Islet of Langerhans (tissue), 1 donor: ENCODE data around the gene MAP4K4.
A peak's percentile ranks its signal among the peaks of the same experiment; 100 is the strongest.
"Not testable (repeated sequence)": the region's sequence is repeated elsewhere in the genome, so short reads cannot be mapped to it uniquely, and the experiment has no call there.

Source experiments
- FAIRE-seq: peaks from one replicate; lab custom pipeline; 2011; peaks lifted over from hg19 to GRCh38; lab: Jason Lieb, UNC

MAP4K4 gene

DNA sequence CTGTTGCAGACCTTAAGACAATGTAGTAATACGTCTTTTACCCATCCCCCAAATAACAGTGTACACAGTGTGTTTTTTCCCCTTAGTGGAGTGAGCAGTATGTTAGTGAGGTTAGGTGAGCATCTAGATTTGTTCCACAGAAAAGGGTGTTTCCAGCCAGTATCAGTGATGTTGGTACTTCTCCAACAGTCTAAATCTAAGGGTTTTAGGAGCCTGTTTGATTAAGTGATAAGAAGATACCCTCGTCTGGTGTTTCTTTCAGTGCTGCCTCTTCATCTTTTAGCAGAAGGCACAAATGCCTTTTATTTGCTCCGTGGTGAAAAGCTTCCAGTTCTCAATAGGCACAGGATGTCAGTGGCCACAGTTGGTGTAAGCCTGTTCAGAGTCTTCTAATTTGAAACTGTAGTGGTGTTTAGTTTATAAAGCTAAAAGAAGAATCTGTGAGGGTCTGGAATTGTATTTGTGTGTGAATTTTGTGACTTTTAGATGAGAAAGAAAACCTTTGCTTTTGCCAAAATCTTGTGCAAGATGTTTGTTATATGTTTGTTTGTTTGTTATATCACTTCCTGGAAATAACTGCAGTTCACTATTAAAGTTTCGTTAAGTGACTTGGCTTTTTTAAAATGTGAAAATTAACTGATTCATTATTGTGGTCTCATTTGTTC is 71.2 kb downstream of the MAP4K4 start:
- FAIRE-seq = no peak

DNA sequence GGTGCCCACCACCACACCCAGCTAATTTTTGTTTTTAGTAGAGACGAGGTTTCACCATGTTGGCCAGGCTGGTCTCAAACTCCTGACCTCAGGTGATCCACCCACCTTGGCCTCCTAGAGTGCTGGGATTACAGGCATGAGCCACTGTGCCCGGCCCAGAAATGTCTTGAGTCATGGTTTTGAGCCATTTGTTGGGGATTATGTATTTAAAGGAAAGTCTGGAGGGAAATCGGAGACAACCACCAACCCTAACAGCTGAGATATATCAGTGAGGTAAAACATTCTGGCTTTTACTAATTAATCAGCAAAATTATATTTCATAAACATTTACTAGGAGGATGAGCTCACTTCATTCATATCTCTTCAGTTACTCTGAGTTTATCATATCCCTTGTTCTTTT is 72.2 kb downstream of the MAP4K4 start:
- not testable (repeated sequence) for FAIRE-seq

DNA sequence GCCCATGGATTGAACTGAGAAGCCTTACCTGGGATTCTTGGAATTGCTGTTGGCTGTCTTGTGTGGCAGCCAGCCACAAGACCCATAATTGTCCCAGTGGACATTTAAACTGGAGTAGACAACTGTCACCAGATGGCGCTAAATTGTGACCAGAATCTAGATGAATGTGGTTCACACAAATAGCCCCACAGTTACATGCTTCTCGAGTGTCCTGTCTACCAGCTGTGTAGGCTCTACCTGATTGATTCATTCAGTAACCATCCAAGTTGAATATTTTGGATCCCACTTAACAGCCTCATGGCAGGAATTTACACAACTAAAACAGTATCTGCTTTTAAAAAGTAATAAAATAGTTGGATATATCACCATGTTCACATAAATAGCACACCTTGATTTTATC is 73.2 kb downstream of the MAP4K4 start:
- no peak for FAIRE-seq

DNA sequence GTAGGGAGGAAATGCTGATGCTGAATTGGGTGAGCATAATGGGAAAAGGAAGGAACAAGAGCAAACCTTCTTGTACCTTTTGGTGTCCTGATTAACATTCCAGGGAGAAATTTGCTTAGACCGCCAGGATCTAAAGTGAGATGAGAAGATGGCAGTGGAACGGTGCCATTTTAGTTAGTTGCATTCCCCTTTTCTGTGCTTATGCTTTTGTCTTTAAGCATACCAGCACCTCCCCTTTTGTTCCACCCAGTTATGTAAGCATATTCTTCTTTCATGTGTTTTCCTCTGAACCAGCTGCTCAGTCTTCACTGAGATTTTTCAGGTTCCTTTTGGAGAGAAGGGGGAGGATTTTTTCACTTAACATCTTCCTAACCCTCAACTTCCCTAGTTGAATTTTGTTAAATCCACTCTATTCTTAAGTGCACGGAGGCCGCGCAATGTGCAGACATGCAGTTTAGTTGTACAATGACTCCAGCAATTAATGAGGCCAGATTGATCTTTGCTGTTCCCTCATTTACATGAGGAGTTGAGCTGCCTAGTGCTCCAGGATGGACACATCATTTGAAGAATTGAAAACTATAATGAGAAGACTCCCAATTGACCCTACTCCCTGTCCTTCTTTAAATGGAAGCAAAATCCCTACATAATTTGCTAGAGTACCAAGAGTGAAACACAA is 73.9 kb downstream of the MAP4K4 start:
- FAIRE-seq = no peak

DNA sequence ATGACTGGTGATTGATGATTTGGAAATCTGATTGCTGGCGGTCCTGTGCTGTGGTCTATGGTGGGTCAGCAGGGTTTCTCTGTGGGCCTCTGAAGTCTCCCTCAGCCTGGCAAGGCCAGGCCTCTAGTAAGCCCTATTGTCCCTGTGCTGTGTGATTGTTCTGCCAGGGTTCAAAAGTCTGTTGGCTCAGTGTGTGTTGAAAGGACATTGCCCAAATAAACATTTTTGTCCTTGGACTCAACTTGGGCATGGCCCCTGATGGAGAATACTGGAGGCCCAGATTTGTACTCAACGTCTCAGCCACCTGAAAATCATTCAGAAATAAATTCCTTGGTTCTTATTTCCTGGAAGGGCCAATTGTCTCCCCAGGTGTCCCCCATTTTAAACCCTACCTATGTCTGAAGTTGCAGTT is 74.4 kb downstream of the MAP4K4 start:
- no peak for FAIRE-seq

DNA sequence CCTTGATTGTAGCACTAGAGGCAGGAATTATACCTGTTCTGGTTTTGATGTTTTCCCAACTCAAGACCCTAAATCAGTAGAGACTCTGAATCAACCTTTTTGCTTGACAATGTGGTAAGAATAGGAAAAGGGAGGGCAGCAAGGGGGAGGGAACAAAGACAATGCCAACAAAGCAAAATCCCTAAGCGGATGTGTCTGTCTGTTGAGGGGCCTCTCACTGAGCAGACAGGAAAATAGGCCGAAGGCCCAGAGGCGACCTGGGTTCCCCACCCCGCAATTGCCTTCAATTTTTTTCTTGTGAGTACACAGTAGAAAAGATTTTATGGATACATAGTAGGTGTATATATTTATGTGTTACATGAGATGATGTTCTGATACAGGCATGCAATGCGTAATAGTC is 75.6 kb downstream of the MAP4K4 start:
- FAIRE-seq = no peak

DNA sequence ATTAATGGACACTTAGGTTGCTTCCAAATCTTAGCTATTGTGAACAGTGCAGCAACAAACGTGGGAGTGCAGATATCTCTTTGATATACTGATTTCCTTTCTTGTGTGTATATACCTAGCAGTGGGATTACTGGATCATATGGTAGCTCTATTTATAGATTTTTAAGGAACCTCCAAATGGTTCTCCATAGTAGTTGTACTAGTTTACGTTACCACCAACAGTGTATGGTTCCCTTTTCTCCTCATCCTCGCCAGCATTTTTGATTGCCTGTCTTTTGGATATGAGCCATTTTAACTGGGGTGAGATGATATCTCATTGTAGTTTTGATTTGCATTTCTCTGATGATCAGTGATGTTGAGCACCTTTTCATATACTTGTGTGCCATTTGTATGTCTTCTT is 76.5 kb downstream of the MAP4K4 start:
- not testable (repeated sequence) for FAIRE-seq

DNA sequence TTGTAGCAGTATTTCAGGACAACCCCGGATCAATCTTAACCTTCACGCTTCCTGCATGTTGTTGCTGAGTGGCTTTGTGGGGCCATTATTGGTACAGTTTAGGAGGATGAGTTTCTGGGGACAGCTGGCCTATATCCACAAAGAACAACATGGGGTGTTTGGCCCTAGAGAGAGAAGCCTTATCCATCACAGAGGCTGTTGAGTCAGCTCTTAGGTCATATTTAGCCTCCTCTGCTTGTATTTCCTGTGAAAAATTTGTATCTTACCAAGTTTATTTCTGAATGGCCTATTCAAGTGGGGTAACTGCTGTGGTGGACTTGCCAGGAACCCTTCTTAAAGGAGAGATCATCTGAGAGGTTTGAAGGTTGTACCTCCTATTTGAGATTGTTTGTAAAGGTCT is 77.6 kb downstream of the MAP4K4 start:
- peak; percentile 30 for FAIRE-seq

DNA sequence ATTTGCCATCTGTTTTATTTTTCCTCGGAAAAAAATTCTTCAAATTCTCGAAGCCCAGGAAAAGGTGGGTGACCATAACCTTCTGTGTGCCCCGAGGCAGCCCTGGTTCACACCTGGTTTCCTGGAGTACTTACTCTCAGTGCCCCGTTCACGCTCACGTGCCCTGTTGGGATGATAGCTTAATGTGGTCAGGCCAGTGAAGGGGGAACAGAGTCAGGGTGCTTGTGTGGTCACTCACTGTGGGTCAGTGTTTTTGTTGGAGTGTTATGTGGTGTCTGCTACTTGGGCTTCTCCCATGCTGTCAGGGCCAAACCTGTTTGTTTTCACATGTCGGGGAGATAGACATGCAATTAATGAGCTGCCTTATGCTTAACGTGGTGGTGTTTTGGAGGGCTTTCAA is 78.1 kb downstream of the MAP4K4 start:
- no peak for FAIRE-seq

DNA sequence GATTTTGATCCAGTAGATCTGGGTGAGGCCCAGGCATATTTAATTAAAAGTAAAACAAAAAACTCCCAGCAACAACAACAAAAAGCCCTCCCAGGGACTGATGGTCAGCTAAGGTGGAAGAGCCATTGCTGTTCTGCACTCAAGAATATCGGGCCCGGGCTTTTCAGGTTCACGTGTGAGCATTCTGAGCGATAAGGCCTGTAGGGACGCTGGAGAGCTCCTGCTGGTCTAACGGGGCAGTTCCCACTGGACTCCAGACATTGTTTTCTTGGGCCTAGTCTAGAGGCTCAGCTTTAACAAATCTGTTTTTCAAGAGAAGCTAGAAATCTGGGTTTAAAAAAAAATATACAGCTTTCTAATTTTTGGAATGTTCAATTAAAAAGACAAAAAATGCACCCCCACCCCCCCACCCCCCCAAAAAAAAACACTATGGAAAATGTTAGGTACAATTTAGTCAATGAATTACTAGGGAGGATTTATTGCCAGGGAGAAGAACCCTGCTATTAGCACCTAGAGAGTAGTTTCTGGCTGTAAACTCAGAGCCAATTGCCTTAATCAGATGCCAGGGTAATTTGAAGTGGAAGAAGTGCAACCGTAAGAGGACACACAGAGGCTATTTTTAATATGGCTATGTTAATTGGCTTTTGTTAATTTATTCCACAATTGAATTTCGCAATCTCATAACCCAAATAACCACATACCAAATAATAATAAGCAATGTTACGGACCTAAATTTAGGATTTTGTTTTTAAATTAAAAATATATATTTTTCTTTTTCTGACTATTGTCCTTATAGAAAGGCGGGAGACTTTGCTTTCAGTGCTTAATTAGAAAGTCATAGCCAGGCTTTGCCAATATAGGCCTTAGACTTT is 78.9 kb downstream of the MAP4K4 start:
- peak; percentile 64 for FAIRE-seq

DNA sequence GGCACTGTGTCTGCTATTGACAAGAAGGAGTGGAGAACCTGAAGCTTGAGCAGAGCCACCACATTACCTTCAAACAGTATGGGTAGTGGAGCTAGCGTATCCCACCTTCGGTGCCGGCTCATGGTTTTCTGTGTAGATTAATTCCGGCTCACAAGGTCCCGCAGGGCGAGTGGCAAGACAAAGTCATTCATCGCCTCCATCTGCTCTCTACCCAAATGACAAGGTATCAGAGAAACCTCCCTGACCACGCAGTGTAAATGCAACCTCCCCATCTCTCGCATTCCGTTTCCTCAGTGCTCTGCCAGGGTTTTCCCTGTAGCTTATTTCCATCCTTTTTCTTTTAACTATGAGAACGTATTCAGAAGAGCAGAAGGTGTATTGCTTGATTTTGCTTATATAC is 79.8 kb downstream of the MAP4K4 start:
- no peak for FAIRE-seq

DNA sequence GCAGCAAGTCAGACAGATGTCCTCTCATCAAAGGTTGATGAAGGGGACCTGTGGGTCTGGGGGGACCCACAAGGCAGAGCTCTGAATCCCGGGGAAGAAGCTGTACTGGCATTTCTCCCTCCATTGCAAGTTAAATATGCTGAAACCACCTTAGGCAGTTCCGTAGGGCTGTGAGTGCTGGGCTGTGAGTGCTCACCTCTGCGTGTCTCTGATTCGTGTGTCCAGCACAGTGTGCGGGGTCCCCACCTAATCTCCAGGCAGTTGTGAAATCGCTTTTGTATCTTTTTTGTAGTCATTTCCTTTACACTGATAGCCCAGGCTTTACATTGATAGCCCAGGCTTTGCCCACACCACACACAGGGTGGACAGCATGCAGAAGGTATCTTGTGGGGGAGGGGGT is 80.6 kb downstream of the MAP4K4 start:
- no peak for FAIRE-seq

DNA sequence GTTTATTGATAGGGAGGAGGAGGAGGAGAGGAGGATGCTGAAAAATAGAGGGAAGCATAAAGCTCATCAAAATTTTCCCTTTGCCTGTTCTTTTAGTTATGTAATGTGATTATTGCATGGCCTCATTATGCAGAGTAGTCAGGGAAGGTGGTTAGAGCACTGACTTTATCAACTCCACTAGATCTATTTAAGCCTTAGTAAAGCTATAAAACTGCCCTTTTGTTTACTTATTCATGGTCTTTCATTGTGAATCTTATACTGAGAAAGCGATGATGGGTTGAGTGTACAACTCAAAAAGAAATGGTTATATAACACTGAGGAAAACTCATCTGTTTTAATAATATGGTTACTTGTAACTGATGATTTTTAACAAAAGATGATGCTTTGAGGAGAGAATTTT is 81.7 kb downstream of the MAP4K4 start:
- FAIRE-seq = no peak

DNA sequence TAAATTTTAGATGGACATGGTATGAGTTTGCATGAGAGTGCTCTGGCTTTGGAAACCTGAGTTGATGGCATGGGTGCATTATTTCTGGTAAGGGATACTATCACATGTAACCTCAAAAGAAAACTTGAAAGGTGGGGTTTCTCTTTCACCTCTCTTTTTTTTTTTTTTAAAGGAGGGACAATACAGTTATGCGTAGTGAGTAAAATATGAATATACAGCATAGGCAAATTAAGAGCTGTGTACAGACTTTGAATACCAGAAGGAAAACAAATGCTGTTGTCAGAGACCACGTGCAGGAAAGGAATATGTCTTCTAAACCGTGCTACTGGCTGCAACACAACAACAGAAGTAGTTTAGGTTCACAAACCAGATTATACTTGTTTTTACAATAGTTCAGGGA is 82.1 kb downstream of the MAP4K4 start:
- FAIRE-seq = no peak

DNA sequence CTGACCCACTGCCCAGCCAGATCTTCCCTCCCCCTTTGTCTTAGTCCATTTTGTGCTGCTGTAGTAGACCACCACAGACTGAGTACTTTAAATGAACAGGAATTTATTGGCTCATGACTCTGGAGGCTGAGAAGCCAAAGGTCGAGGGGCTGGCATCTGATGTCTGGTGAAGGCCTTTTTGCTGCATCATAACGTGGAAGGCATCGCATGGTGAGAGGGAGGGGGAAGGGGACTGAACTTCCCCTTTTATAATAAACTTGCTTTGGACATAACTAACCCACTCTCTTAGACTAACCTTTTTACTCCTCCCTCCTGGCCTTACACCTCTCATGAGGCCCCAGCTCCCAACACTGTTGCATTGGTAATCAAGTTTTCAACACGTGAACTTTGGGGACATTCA is 83.8 kb downstream of the MAP4K4 start:
- FAIRE-seq = no peak

DNA sequence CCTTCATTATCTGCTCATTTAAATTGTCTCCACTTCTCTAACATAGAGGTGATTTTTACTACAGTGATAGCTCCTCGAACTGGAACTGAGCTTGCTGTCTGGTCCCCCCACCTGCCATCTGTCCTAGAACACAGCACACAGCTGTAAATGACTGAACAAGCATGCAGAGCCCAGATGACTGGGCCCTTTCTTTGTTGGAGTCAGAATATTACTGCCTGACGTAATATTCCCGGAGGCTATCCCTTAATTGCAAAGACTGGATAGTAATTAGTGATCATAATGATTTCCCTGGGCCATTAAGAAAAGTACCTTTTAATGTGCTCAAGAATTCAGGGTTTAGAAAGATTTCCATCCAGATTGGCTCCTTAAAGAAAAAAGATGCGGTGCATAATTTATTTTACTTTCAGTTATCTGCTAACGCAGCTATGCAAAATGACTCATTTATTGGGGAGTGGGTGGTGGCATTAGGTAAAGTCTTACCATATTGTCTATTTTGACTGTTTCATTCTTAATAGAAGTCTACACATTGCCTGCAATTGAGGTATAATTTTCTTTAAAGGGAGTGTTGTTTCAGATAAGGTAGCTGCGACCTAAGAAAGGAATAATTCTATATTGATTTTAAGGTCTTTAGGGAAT is 84.4 kb downstream of the MAP4K4 start:
- FAIRE-seq = no peak

DNA sequence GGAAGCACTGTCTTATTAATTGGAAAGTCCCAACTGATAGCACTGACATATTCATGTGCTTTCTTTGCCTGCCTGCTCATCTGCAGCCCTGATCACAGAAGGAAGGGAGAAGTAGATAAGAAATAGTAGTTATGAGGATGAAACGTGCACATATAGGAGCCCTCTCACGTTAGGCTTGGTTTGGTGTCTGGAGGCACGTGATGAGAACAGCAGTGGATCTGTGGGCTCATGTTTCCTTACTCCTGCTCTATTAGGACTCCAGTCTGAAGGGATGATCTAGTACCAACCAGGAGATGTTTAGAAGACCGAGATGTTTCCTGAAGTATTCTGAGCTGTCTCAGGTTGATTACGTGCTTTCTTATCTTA is 84.9 kb downstream of the MAP4K4 start:
- FAIRE-seq = no peak

DNA sequence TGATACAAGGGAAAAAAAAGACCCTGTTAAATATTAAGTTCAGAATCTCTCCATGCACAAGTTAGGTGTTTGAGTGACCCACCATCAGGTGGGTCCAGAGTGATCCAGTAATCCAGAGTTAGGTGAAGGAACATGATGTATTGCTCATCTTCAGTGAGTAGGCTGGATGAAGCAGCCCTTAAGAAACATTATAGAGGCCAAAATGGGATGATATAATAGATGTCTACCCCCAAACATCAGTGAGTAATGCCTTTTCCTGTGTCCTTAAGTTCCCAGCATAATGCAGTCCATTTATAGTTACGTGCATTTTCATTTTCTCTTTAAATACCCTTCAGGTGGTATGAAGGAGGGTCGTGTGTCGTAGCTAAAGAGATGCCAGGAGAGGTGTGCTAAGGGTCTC is 89.6 kb downstream of the MAP4K4 start:
- no peak for FAIRE-seq

DNA sequence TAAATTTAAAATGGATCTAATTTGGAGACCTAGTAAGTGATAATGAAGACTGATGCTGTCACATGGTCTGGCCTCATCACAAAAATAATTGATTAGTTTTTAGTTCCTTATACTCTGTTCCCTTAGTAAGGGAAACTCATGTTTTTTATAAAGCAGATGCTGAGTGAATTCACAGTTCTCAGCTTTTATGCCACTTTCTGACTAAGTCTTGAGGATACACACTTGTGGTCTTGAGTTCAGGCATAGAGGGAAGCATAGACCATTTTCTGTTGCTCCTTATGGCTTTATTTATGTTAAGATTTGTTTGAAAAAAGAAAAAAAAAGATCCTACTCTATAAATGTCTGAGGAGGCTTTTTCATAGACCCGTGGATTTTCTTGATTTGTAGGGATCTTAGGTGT is 91.1 kb downstream of the MAP4K4 start:
- FAIRE-seq = no peak

DNA sequence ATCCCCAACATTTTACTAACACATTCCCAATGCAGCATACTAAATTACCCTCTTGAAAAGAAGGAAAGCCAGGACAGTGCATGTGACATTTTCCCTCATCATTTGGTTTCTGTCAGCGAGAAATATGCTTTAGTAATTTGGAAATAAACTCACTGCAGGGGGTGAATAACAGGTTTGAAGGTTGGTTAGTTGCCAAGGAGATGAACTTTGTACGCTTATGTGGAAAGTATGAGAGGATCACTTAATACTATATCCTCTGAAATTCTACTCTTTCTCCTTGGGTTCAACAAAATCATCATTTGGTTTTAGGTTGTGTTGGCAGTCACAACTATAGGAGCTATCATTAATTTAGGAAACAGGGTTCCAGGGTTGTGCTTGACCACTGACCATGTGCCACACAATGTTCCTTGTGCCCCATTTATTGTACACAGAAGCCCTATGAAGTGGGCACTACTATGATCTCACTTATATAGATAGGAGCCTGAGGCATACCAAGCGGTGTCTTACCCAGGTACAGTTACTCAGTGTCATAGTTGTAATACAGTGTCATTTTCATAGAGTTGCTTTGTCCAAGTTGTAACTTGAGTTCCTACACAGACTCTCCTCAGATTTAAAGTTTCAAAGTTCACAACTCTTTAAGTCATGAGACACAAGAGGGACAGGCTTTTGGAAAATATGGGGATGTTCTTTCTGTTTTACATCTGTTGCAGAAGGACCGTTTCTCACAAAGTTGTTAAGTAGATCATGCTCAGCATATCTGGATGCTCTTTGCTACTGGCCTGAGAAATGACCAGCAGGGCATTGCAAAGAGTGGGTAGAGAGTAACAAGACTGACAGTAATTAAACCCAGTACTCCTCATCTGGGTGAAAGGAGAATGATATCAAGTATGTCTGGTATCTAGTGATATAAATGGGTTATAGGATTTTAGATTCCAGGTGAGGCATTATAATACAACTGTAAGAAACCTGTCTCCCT is 91.8 kb downstream of the MAP4K4 start:
- peak; percentile 90 for FAIRE-seq

DNA sequence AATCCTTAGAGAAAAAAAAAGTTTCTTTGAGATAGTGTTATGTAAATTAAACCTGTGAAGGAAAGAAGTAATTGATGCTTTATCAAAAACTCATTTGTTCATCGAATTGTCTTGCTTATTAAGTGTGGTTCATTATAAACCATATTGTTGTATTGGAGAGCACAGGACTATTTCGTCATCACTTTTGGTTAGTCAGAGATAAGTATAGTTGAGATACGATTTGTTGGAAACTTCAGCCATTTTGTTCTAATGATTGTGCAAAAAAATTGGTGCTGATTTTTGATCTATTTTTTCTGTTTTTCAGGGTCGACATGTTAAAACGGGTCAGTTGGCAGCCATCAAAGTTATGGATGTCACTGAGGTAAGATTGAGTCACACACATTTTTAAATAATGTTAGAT is 92.9 kb downstream of the MAP4K4 start:
- FAIRE-seq = no peak

DNA sequence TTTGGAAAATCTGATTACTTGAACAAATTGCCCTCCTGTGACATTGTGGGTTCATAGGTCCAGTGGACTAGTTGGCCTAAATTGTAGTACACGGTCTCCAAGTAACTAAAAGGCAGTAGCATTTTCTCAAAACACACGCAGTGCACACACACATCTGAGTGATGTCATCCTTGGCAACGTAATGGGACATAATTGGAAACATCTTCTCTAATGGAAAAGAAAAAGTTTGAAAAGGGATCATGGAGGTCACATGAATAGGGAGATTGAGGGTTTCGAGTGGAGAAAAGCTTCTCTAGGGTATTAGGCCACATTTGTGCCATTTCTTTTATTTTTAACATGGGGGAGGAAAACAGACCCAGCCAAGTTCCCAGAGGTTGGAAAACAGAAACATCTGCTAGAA is 93.3 kb downstream of the MAP4K4 start:
- FAIRE-seq = no peak
